ENCODE measurements around the gene SIRPB2. TPM values are rescaled to one million over a fixed set of nuclear protein-coding genes. Genes with fewer than 3 reads are reported as not detected.
A peak's percentile ranks its signal among the peaks of the same experiment; 100 is the strongest.

The SIRPB2 gene
- total RNA-seq, 1 experiment from 2014 or later: 7.1 TPM

- H3K27ac ChIP-seq: peak overlapping the region; percentile 57; the same call in 1 of the 2 replicates
- H3K9me3 ChIP-seq (ENCODE audit: insufficient read depth, low read depth): no peaks in the 10 kb centered on the region
- peaks cover 40% of the 10 kb centered on the region for H3K4me1 ChIP-seq (replicated peaks; ENCODE audit: insufficient read depth)
- peaks cover 10% of the 10 kb centered on the region; the same call in 1 of the 2 replicates for H3K36me3 ChIP-seq (ENCODE audit: low read depth)
- no peak overlapping the region for H3K4me2 ChIP-seq
- ChIA-PET CTCF (interaction anchor here (0.6 kb wide), 2 partner anchors 32 to 71 kb away, joined by 3 to 4 read pairs; no protein-coding TSS in a partner anchor), POLR2A (ENCODE audit: unreplicated experiment) (interaction anchor here (0.8 kb wide), 1 partner anchor 144 kb away, joined by 26 read pairs; no protein-coding TSS in a partner anchor)
- peaks cover 32% of the 10 kb centered on the region; the same call in 1 of the 2 replicates for H3F3A ChIP-seq (ENCODE audit: insufficient read depth, low read depth)
- peaks cover 27% of the 10 kb centered on the region for H3K79me2 ChIP-seq (ENCODE audit: low read depth)
- H3K9me2 ChIP-seq (ENCODE audit: insufficient read depth): no peaks in the 10 kb centered on the region
- no peak for DNase-seq
- no peak overlapping the region for H3K4me3 ChIP-seq
- H2AFZ ChIP-seq: no peak overlapping the region
- no peak for TF ChIP-seq EZH2 (IDR thresholded peaks at IDR 0.05; ENCODE audit: low read depth)
- TF ChIP-seq, protein P1, sequence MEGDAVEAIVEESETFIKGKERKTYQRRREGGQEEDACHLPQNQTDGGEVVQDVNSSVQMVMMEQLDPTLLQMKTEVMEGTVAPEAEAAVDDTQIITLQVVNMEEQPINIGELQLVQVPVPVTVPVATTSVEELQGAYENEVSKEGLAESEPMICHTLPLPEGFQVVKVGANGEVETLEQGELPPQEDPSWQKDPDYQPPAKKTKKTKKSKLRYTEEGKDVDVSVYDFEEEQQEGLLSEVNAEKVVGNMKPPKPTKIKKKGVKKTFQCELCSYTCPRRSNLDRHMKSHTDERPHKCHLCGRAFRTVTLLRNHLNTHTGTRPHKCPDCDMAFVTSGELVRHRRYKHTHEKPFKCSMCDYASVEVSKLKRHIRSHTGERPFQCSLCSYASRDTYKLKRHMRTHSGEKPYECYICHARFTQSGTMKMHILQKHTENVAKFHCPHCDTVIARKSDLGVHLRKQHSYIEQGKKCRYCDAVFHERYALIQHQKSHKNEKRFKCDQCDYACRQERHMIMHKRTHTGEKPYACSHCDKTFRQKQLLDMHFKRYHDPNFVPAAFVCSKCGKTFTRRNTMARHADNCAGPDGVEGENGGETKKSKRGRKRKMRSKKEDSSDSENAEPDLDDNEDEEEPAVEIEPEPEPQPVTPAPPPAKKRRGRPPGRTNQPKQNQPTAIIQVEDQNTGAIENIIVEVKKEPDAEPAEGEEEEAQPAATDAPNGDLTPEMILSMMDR (conservative IDR thresholded peaks at IDR 0.05): no peak
- H4K20me1 ChIP-seq (ENCODE audit: insufficient read depth): peaks cover 12% of the 10 kb centered on the region; the same call in 1 of the 2 replicates
- intact Hi-C loops (cut with micrococcal nuclease; ENCODE audit: unreplicated experiment): no loop called here
- H3K27me3 ChIP-seq (ENCODE audit: insufficient read depth, low read depth): no peaks in the 10 kb centered on the region
- BruUV-seq (replicated peaks): no TSS peak
Observed at GRCh38 chr20:1469306-1469905, 21.8 kb downstream of the SIRPB2 start.

GRCh38 chr20:1468117-1468624, 23.0 kb downstream of the SIRPB2 start:
- Histone ChIP-seq H3K9me2 (ENCODE audit: insufficient read depth) (no peaks in the 10 kb centered on the region), H3F3A (ENCODE audit: insufficient read depth, low read depth) (peaks cover 33% of the 10 kb centered on the region; the same call in 1 of the 2 replicates), H3K27me3 (ENCODE audit: insufficient read depth, low read depth) (no peaks in the 10 kb centered on the region), H4K20me1 (ENCODE audit: insufficient read depth) (peaks cover 12% of the 10 kb centered on the region; the same call in 1 of the 2 replicates), H3K27ac (no peak overlapping the region), H3K79me2 (ENCODE audit: low read depth) (peaks cover 37% of the 10 kb centered on the region), H3K36me3 (ENCODE audit: low read depth) (peaks cover 20% of the 10 kb centered on the region; the same call in 1 of the 2 replicates), H3K4me1 (replicated peaks; ENCODE audit: insufficient read depth) (peaks cover 37% of the 10 kb centered on the region), H3K4me2 (no peak overlapping the region), H3K9me3 (ENCODE audit: insufficient read depth, low read depth) (no peaks in the 10 kb centered on the region), H2AFZ (no peak overlapping the region), H3K4me3 (no peak overlapping the region)
- ChIA-PET CTCF (interaction anchor here (1.1 to 4.6 kb wide), 2 partner anchors 22 to 36 kb away, joined by 6 to 34 read pairs; no protein-coding TSS in a partner anchor), POLR2A (ENCODE audit: unreplicated experiment) (interaction anchor here (0.6 to 0.7 kb wide), 2 partner anchors 16 to 77 kb away, joined by 3 to 42 read pairs; no protein-coding TSS in a partner anchor)
- no peak for DNase-seq
- TF ChIP-seq EZH2 (IDR thresholded peaks at IDR 0.05; ENCODE audit: low read depth): no peak
- TF ChIP-seq, protein P1 (conservative IDR thresholded peaks at IDR 0.05): no peak
- no TSS peak for BruUV-seq (replicated peaks)
- intact Hi-C loops (cut with micrococcal nuclease; ENCODE audit: unreplicated experiment): no loop called here

- Histone ChIP-seq H3K4me2 (peak overlapping the region; percentile 56), H3K9me2 (ENCODE audit: insufficient read depth) (no peaks in the 10 kb centered on the region), H3K79me2 (ENCODE audit: low read depth) (peaks cover 43% of the 10 kb centered on the region), H3K9me3 (ENCODE audit: insufficient read depth, low read depth) (no peaks in the 10 kb centered on the region), H2AFZ (no peak overlapping the region), H3F3A (ENCODE audit: insufficient read depth, low read depth) (peaks cover 36% of the 10 kb centered on the region; the same call in 1 of the 2 replicates), H4K20me1 (ENCODE audit: insufficient read depth) (peaks cover 12% of the 10 kb centered on the region; the same call in 1 of the 2 replicates), H3K4me3 (peak overlapping the region; percentile 32; the same call in 1 of the 2 replicates), H3K27me3 (ENCODE audit: insufficient read depth, low read depth) (no peaks in the 10 kb centered on the region), H3K4me1 (replicated peaks; ENCODE audit: insufficient read depth) (peaks cover 37% of the 10 kb centered on the region), H3K36me3 (ENCODE audit: low read depth) (peaks cover 20% of the 10 kb centered on the region; the same call in 1 of the 2 replicates), H3K27ac (no peak overlapping the region)
- ChIA-PET POLR2A (ENCODE audit: unreplicated experiment) (interaction anchor here (0.6 kb wide), 1 partner anchor 76 kb away, joined by 42 read pairs; no protein-coding TSS in a partner anchor), CTCF (interaction anchor here (1.1 to 4.6 kb wide), 3 partner anchors 23 to 310 kb away, joined by 4 to 34 read pairs (median 6); no protein-coding TSS in a partner anchor)
- BruUV-seq (replicated peaks): TSS peak; percentile 60
- no peak for DNase-seq
- TF ChIP-seq EZH2 (IDR thresholded peaks at IDR 0.05; ENCODE audit: low read depth): no peak
- TF ChIP-seq, protein P1 (conservative IDR thresholded peaks at IDR 0.05): no peak
- intact Hi-C loops (cut with micrococcal nuclease; ENCODE audit: unreplicated experiment): loop anchor here (2.0 kb wide), 1 partner anchor 75 kb away; the partner anchor contains the start of gene FKBP1A
Observed at GRCh38 chr20:1467355-1468116, 23.7 kb downstream of the SIRPB2 start.
